Stimulated activated CD4-positive, alpha-beta T cell treated with anti-CD3 and anti-CD28 coated beads, Interleukin-4, amount 100 ng/mL, for 4 hours (primary cell): ENCODE measurements around the gene TTC28.

Experiments used
- DNase-seq, 2 experiments: peaks; one replicate each; pipeline ENCODE4 v3.0.0-alpha.2; 2020

The TTC28 gene

DNA sequence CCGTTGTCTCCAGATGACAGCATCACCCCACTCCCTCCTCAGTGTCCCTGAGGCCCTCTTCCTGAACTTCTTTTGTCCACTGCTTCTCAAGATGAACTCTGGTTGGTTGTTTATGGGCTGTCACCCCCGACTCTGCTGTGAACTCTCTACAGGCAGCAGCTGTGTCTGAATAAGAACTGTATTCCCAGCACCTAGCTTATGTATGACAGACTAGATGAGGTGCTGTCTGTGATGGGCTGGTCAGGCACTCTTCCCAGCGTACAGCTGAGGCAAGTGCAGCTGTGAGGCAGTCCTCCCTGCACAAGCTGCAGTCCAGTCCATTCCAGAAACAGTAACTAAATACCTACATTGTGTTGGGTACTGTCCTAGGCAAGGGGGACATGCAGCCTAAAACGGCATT lies 649.2 kb downstream of the TTC28 start:
- DNase-seq, result no peak

DNA sequence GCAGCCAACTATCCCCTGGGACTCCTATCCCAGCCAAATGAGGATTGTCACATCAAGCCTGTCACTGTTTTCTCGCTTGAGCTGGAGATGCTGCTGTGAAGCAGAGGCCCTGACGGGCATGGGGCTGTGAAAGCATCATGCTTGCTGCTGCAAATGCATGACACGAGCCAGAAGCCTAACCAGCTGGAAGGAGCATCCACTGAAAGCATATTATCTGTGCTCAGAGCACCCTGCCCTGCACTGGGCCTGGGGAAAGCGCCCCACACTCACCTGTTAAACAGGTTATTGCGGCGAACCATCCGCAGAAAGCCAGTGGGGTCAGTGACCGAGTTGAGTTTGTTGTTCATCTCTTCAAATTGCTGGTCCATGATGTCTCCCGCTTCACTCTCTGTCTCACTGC lies 649.7 kb downstream of the TTC28 start:
- DNase-seq, result no peak

DNA sequence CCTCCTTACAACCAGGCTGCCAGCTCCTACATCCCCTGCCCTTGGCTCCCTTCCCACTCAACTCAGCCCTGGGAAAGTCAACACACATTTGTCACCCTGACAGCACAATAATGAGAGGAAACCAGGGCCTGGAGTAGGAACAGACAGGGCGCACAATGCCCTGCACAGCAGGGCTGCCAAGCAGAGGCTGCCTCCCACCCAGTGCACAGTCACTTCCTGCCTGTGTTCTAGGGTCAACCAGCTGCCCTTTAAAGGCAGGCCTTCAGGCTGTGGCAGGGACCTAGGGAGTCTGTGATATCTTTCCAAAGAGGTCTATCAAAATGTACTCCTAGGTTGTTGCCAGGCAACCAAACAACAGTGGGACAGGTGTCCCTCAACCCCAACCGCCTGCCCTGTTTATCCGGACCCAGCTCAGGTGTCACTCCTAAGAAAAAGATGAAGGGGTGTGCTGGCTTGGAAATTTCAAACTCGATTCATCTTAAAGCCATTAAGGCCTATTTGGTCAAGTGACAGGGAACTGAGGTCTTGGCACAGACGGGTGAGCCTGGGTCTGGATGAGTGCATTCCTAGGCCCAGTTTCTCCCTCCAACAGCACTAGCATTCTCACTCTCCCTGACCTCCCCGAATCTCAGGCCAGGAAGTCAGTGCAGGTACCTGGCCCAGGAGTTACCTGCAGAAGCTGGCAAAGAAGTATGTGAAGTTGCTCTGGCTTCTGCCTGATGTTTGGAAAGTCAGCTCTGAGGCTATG lies 650.3 kb downstream of the TTC28 start:
- DNase-seq, result no peak

DNA sequence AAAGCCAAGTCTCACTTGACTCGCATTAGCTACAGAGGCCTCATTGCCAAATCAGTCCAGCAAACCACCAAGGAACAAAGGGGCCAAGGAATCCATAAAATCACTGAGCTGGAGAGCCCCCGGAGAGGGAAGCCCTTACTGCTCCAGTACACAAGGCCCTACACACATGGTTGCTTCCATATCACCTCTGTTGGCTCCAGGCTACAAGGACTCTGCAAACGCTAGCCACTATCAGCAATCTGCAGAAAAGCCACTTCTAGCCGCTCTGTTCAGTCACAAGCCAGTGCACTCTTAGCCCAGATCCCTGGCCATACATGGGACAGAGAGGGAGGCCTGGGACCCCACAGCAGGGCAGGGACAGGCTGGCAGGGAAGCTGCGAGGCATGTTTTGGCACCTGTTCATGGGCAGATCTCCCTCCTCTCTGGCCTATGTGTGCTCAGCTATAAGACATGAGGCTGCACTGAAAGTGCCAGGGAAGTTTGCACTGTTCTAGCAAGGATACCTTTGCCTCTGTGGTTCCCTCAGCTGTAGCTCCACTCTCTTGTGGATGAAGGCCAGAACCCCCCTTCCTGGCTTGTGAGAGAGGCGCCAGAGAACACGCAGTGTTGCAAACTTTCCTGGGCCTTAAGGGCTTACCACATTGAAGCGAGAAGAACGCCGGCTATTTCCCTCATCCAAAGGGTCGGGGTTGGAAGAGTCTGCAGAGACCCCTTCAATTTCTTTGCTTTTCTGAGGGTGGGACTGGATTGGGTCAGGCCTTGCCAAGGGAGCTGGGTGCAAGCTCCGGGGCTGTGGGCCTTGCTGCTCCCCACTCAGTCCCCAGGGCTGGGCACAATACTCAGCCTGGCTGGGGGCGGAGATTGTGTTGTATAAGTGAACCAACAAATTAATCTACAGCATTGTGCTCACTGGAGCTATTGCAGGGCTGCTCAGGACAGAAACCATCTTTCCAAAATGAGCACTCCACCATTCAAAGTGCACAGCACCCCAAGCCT lies 651.9 kb downstream of the TTC28 start:
- no peak for DNase-seq

DNA sequence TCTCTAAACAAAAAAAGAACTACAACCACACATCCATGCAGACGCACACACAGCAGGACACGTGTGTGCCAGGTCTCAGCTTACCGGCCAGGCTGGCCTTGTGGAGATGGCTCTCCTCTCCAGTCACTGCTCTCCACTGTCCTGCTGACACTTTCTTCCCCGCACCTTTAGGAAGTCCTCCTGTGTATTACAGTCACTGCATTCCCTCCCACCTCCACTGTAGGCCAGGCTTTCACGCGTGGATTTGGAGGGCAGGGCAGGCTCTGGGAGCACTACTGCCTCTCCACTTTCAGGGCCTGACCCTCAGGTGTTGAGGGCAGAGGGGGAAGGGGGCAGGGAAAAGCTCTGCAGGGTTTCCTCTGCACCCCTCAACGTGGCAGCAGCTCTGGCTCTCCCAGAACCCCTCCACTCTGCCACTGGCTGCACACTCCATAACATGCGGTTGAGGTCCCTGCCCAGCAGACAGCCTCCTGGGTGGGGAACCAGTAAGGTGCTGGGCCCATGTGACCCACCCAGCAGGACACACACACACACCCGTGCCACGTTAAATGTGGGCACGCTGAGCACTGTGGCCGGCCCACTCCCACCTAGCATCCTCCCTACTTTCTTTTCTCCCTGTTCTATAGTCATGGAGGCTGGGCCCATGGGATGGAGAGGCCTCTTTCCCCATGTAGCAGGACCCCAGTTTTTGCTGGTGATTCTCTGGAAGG lies 653.6 kb downstream of the TTC28 start:
- no peak for DNase-seq

DNA sequence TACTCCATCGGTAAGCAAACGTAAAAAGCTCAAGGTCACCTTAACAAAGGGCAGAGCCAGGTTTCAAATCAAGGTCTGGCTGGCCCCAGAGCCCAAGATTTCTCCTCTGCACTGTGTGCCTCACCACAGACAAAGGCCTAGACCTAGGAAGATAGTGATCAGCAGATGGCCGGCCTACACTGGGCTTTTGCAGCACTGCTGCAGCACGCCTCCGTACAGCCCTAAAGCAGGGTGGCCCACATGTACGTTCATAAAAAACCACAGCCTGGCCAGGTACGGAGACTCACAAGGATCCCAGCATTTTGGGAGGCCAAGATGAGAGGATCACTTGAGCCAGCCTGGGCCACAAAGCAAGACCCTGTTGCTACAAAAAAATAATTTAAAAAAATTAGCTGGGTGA lies 654.3 kb downstream of the TTC28 start:
- no peak for DNase-seq

DNA sequence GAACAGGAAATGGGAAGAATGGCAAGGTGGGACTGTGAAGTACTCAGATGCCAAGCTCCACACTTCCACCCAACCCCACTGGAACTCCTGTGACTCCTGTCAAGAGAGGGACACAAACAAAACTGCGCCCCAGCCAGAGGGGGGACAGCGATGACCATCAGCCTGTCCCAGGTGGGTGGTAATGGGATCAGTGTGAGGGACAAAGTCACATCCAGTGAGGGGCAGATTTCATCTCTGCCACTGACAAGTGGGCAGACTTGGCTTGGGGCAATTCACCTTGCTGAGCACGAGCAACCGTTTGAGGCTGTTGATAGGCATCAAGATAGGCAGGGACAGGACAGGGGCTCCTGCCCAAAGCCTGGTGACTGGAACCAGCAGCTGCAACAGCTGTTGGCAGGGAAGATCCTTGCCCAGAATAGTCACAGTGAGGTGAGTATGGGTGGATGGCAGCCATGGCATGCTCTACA lies 655.2 kb downstream of the TTC28 start:
- no peak for DNase-seq

DNA sequence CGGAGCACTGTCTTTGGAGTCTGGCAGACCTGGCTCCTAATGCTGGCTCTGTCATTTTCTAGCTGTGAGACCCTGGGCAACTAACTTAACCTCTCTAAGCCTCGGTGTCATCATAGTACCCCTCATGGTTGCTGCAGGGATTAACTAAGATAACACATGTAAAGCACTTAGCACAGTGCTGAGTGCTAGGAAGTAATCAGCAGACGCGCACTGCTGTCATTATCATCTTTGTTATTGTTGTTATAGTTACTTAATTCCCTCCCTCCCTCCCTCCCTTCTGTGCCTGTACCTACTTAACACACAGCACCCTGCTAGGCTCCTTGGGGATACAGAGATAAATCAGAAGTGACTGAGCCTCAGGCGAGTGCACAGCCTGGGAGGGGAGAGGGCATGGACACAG lies 655.9 kb downstream of the TTC28 start:
- DNase-seq, result no peak

DNA sequence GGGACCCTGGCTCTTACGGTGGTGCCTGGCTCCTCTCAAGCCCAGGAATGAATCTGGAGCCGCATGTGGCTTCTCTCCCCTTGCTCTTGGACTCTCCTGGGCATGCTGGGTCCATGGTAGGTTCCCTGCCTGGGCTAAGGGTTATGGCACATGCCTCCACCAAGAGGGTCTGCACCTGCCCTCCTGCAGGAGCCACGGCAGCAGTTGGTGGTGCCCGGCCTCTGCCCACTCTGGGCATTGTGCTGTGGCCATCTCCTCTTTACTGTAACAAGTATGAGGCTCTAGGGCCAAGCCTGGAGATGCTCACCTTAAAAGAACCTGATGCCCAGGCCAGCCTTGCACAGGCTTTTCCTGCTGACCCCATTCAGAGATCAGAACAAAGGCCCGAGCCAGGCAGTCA lies 656.6 kb downstream of the TTC28 start:
- DNase-seq, result no peak

DNA sequence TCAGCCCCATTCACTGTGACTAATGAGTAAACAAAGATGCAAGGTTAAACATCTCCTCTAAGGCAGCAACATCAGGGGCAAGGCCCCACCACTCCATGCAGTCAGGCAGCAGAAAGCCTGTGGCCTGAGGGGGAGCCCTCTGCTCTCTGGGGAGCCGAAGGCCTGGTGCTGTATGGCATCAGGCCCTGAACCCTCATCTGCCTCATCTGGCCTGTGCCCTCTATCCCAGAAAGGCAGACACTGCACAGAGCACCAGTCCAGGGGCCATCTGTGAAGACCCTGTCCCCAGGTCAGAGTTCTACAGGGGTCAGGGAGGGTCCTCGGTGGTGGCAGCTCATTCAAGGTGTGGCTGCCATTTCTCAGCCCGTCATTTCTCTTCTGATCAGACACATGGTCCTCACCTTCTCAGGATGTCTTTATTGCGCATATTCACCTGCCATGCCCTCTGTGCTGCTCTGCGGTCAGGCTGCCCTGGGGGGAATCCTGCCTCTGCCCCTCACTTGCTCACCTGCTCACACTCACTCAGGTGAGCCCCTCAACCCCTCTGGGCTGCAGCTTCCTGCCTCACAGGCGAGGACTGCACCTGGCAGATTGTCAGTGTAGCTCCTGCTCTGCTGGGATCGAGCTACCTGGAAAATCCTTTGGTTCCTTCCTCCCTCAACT lies 657.5 kb downstream of the TTC28 start:
- DNase-seq, result no peak

DNA sequence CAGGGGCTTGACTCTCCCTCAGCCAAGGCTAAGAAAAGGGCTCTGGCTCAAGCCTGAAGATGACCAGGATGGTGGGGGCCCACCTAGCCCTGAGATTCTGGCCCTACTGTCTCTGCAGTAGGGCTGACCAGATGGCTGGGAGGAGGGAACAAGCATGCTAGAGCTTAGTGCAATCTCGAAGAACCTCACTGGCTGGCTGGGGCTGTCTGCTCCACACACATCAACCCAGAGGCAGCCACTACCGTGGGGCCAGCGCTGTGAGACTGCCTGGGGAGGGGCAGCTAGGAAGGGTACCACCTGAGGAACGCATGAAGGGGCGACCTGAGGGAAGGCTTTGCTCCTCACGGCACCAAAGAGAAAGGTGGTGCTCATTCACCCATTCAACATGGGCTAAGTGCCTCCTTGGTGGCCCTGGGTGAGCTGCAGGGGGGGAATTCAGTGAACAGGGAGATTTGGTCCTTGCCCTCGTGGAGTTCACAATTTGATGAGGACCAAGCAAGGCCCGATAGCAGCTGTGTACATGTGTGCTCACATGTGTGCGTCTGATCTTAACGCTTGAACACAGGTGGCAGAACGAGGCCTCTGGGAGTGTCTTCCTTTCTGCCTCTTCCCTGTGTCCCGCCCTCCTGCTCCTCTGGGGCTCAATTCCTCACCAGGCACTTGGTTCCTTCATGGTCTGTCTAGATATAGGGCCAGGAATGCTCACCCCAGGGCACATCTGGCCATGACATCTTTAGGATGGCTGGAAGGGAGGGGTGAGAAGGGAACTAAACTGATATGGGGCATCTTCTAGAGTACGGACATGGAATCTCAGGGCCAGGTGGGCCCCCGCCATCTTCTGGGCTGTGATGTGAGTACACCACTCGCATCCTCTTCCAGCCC lies 658.3 kb downstream of the TTC28 start:
- DNase-seq, result no peak

DNA sequence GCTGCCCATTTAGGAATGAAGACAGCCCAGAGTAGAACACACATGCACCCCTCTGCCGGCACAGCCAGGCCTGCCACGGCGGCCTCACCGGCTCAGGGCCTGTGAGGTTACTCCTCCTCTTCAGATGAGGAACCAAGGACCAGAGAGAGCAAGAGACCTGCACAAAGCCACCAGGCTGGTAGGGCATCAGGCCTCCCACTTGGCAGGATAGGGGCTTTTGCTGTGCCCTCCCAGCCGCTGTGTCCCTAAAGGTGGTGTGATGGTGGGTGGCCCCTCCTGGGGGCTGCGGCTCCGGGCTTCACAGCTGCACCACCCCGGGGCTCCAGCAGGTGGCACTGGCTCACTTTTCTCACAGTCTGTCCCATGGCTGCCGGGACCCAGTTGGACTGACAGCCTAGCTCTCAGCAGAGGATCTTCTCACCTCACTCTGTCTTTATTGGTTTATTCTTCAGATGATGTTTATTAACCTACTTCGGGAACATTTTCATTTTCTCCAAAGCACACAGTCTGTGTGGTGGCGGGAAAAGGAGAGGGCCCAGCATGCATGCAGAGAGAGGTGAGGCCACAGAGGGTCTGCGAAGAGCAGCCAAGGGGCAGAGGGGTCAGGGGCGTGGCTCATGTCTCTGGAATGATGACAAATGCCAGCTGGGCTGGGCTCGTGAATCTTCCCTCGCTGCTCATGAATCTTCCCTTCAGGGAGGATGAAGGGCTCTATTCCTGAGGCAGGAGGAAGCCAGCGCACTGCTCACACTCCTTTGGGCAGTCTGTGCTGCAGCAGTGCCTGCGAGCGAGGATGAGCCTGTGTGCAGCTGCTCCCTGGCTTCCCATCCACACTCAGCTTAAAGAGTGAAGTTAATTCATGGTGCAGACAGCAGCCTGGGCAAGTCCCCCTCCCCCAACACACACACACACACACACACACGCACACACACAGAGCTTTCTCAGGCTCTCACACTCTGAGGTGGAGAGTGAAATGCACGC lies 659.5 kb downstream of the TTC28 start:
- peak; percentile 37 to 62 for DNase-seq

DNA sequence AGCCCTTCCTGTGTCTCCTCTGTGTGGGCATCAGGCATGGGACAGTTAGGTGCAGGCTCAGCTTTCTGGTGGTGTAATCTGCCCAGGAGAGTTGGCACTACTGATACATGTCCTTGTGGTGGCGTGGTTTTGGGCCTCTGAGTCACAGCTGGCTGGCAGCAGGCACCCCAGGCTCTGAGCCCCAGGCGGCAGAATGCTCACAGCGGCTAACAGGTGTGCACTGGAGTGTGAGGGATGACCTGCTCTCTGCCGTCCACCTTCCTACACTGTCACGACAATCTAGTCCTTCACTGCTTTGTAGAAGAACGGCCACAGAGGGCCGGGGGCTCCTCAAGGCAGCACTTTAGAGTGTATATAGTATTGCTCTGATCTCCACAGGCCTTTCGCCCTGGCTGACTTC lies 660.3 kb downstream of the TTC28 start:
- no peak for DNase-seq

DNA sequence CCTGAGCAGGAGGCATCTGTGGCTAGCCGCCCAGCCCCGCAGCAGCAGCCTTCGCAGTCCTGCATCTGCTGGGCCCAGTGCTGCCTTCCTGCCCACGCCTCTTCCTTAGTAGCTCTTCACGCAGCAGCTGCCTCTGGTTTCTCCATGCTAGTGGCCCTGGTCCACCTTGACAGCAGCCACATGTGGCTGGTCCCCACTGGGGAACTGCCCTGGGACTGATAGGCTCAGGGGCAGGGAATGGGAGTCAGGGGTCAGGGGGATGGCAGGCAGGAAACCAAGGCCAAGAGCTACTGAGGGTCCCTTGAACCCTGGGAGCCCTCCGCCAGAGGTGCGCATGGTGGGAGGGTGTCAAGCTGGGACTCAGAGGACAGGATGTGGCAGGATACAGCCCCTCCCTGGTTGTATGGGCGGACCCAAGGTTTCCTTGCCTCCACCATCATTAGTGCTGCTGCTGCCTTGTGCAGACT lies 661.1 kb downstream of the TTC28 start:
- no peak for DNase-seq

DNA sequence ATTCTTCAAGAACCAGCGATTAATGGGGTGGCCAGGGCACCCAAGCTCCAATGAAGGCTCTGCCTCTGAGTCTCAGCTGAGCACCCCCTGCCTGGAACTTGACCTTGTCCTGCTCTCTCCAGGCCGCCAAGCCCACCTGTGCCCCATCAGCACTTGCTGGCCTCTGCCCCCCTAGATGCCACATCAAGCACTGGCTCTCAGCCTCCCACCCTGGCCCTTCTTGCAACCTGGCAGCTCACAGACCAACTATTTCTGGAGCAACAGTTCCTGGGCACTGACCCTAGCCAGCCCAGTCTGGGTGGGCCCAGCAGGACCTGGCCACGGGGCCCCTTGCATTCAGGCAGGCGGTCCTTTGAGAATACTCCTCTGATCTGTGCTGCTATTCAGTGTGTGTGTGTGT lies 661.8 kb downstream of the TTC28 start:
- no peak for DNase-seq

DNA sequence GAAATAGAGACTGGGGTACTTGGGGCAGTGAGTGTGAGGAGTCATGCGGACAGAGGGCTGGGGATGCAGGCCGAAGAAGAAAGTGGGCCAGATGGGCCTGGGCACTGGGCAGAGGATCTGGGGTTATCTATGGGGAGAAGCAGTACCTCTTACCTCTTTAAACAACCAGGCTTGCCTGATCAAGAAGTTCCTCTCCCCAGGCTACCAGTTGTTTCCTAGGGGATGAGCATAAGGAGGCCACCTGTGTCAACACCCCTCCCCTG lies 662.2 kb downstream of the TTC28 start:
- DNase-seq, result no peak

DNA sequence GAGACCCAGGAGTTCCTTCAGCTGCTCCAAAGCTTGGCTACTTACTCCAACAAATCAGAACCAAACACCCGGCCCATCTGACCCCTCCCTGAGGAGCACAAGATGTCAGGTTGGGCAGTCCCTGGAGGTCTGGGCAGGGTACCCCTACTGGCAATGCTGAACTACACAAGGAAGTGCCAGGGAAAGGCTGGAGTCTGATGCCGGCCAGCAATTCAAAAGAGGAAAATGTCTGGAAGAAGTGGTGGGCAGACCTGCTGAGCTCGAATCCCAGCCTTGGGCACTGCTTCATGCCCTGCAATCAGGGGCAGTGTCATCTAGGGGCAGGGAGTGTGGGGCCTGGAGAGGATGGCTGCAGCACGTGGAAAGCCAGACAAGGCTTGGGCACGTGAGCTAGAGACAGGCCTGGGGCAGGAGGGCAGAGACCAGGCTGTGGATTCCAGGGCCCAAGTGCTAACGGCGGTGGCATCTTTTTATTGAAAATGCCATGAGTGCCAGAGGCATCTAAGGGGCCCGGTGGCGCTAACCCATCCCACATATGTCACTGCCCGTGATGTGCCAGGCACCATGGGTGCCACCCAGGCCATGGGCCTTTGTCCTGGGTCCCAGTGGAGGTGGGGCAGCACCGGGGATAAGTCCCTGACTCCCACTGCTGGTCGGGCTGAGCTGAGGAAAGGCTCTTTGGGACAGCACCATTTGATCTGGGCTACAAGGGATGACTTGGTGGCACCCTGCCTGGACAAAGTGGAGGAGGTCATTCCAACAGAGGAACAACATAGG lies 662.7 kb downstream of the TTC28 start:
- DNase-seq, result no peak

DNA sequence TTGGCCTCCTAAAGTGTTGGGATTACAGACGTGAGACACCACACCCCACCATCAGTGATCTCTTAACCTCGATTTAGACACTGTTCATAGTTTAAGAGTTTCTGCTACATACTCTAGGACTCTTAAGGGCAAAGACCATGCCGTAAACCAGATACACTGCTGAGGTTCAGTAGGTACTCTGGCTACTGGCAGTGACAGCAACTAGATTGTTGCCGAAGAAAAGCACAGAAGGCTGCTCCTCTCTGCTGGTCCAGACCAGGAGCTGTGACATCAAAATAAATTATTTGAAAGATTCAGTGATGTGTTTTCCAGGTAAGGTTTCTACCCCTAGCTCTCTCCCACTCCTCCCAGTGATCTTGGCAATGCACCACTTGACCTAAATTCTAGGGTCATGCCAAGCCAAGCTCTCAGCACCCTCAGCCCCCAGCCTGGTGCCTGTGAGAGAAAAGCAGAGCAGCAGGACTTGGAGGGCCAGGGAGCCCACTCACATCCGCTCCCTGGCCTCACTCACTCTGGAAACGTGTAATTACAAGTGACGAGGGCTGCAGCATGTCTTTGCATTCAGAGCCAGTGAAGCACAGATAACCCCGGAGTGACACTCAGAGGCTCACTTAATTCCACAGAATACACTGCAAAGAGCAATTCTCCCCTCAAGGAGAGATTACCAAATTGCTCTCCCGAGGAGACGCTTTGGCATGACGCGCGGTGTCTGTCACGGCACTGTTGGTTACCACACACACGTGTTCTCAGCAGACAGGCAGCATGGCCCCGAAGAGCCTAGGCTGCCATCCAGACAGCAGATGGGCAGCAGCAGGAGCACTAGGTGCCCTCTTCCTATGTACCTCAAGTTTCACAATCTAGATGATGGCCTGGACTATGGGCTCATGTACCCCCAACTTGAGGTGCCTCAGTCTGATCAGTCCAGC lies 663.7 kb downstream of the TTC28 start:
- DNase-seq, result no peak

DNA sequence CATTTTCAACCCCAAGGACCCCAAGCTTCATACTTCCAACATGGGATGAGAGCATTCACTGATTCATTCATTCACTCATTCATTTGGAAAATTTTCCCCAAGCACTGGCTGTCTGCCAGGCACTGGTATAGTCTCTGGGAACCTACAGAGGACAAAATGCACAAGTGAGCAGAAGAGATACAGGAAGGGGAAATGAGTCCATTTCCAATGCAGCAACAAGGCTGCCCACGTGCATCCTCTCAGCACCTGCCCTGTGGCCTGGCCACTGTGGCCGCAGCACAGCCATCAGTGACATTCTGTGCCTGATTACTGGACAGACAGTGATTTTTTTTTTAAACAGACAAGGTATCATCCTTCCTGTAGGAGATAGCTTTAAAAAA lies 664.6 kb downstream of the TTC28 start:
- no peak for DNase-seq
